Breast epithelium (tissue), 4 donors: ENCODE data around the gene GIMAP5. TPM values are rescaled to one million over a fixed set of nuclear protein-coding genes. Genes with fewer than 3 reads are reported as not detected.
A peak's percentile ranks its signal among the peaks of the same experiment; 100 is the strongest.

Experiments
- DNase-seq, 2 donors: peaks; one replicate each; pipeline ENCODE4 v3.0.0-alpha.2; 2019; ENCODE audit warnings: low spot score in 2 of 2
- H3K27ac ChIP-seq, 2 donors: fragments of 200-600 bp; sonication (generic) in 1 of 2; one replicate each; pipeline ENCODE4 v1.5.1; 2016 to 2019; ENCODE audit warnings: mild to moderate bottlenecking in 1 of 2
- H3K27me3 ChIP-seq, 2 donors: fragments of 200-600 bp; sonication (generic) in 1 of 2; one replicate each; pipeline versions ENCODE4 v1.5.1 to v1.6.0; 2017 to 2019; ENCODE audit warnings: control low read depth in 1 of 2, mild to moderate bottlenecking in 1 of 2
- H3K36me3 ChIP-seq: fragments of 200-600 bp; one replicate; pipeline ENCODE4 v1.5.1; 2019
- H3K4me1 ChIP-seq, 2 donors: fragments of 200-600 bp; sonication (generic); one replicate each; pipeline ENCODE4 v1.5.1; 2016 to 2019; ENCODE audit warnings: control low read depth in 1 of 2
- H3K4me3 ChIP-seq, 3 donors: fragments of 200-600 bp; sonication (generic); 1 replicate in 2 of 3; 2 replicates in 1 of 3; pipeline ENCODE4 v1.5.1; 2016 to 2019; ENCODE audit warnings: mild to moderate bottlenecking in 3 of 3, moderate library complexity in 2 of 3
- H3K9me3 ChIP-seq, 2 donors: fragments of 200-600 bp; sonication (generic) in 1 of 2; one replicate each; pipeline ENCODE4 v1.5.1; 2016 to 2019; ENCODE audit warnings: control low read depth in 1 of 2
- CTCF ChIP-seq, 3 donors: fragments of 450-650 bp; IDR thresholded peaks; one replicate each; pipeline ENCODE4 v1.5.1; 2016 to 2017; ENCODE audit warnings: antibody characterized with exemption in 3 of 3, mild to moderate bottlenecking in 3 of 3, moderate library complexity in 3 of 3
- POLR2A ChIP-seq: fragments of 450-650 bp; IDR thresholded peaks from one replicate; pipeline ENCODE4 v1.6.1; 2016; ENCODE audit warnings: antibody characterized with exemption, mild to moderate bottlenecking, moderate library complexity
- POLR2AphosphoS5 ChIP-seq, 3 donors: sonication (generic); formaldehyde crosslinking; IDR thresholded peaks; one replicate each; pipeline ENCODE4 v1.6.1; 2017; ENCODE audit warnings: antibody characterized with exemption in 3 of 3
- intact Hi-C: fragments of 100-400 bp; cut with DNase I; formaldehyde crosslinking; loops from one replicate; pipeline ENCODE4 v1.15.1; 2023; ENCODE audit warnings: low total_unique reads
- total RNA-seq, 3 donors: library from RNA; depleted of rRNA; stranded (reverse); fragments of >200 nt; gene quantifications; one replicate each; pipeline ENCODE4 v1.1.0, GENCODE V29; 2016

Gene GIMAP5
- total RNA-seq, 3 donors from 2014 or later, result 18.7 to 36.0 (median 30.5) TPM

- no peak for TF ChIP-seq POLR2A
- no peak for TF ChIP-seq CTCF (IDR thresholded peaks at IDR 0.05)
- no peak for TF ChIP-seq POLR2AphosphoS5 (IDR thresholded peaks at IDR 0.05)
- Histone ChIP-seq H3K4me3 (no peak overlapping the region), H3K9me3 (no peaks in the 10 kb centered on the region), H3K4me1 (no peaks in the 10 kb centered on the region), H3K27ac (no peak overlapping the region), H3K27me3 (no peaks in the 10 kb centered on the region), H3K36me3 (no peaks in the 10 kb centered on the region)
- no peak for DNase-seq
- intact Hi-C loops, result no loop called here
These were observed 3.0 kb upstream of the GIMAP5 start for GRCh38 chr7:150734254-150734653.

GRCh38 chr7:150735596-150736358 is 1.4 kb upstream of the GIMAP5 start:
- no peak for DNase-seq
- Histone ChIP-seq H3K4me1 (no peaks in the 10 kb centered on the region), H3K36me3 (no peaks in the 10 kb centered on the region), H3K27ac (peak overlapping the region in 1 of 2 donors; percentile 84), H3K27me3 (no peaks in the 10 kb centered on the region), H3K4me3 (no peak overlapping the region), H3K9me3 (no peaks in the 10 kb centered on the region)
- no peak for TF ChIP-seq CTCF (IDR thresholded peaks at IDR 0.05)
- TF ChIP-seq POLR2AphosphoS5 (IDR thresholded peaks at IDR 0.05), result no peak
- no peak for TF ChIP-seq POLR2A
- intact Hi-C loops, result no loop called here

- TF ChIP-seq POLR2AphosphoS5 (IDR thresholded peaks at IDR 0.05) (no peak), POLR2A (no peak)
- H3K27ac ChIP-seq, result peak overlapping the region; percentile 38 to 84
These were observed 354 bp upstream of the GIMAP5 start for GRCh38 chr7:150736864-150737263.

GRCh38 chr7:150738092-150738491 is 874 bp downstream of the GIMAP5 start:
- Histone ChIP-seq H3K27me3 (no peaks in the 10 kb centered on the region), H3K27ac (peak overlapping the region; percentile 1 to 84), H3K36me3 (no peaks in the 10 kb centered on the region), H3K9me3 (no peaks in the 10 kb centered on the region), H3K4me1 (no peaks in the 10 kb centered on the region), H3K4me3 (peak overlapping the region; percentile 40 to 68 (median 43))
- DNase-seq, result no peak
- intact Hi-C loops, result no loop called here
- TF ChIP-seq CTCF (IDR thresholded peaks at IDR 0.05), result no peak
- TF ChIP-seq POLR2AphosphoS5 (IDR thresholded peaks at IDR 0.05), result no peak

More at GRCh38 chr7:150736864-150737263, 354 bp upstream of the GIMAP5 start:
- no peak for DNase-seq
- no peaks in the 10 kb centered on the region for H3K9me3 ChIP-seq
- H3K4me1 ChIP-seq, result no peaks in the 10 kb centered on the region
- peak overlapping the region; percentile 40 to 68 (median 43) for H3K4me3 ChIP-seq
- no peaks in the 10 kb centered on the region for H3K27me3 ChIP-seq
- H3K36me3 ChIP-seq, result no peaks in the 10 kb centered on the region
- intact Hi-C loops, result no loop called here

- intact Hi-C loops, result no loop called here
- TF ChIP-seq POLR2A, result no peak
- TF ChIP-seq POLR2AphosphoS5 (IDR thresholded peaks at IDR 0.05), result no peak
- TF ChIP-seq CTCF (IDR thresholded peaks at IDR 0.05), result no peak
- Histone ChIP-seq H3K27ac (peak overlapping the region; percentile 1 to 84), H3K27me3 (no peaks in the 10 kb centered on the region), H3K36me3 (no peaks in the 10 kb centered on the region), H3K9me3 (no peaks in the 10 kb centered on the region), H3K4me1 (no peaks in the 10 kb centered on the region), H3K4me3 (peak overlapping the region; percentile 40 to 68 (median 43))
- no peak for DNase-seq
These were observed 1.4 kb downstream of the GIMAP5 start for GRCh38 chr7:150738591-150739001.
